ENCODE results near the gene CFL2. TPM values are rescaled to one million over a fixed set of nuclear protein-coding genes. Genes with fewer than 3 reads are reported as not detected.

CFL2 gene
- total RNA-seq, 1 donor from 2014 or later = 64.3 TPM

GRCh38 chr14:34676516-34677211 lies 37.7 kb downstream of the CFL2 start:
- no peak for DNase-seq (ENCODE audit: low spot score)

DNA sequence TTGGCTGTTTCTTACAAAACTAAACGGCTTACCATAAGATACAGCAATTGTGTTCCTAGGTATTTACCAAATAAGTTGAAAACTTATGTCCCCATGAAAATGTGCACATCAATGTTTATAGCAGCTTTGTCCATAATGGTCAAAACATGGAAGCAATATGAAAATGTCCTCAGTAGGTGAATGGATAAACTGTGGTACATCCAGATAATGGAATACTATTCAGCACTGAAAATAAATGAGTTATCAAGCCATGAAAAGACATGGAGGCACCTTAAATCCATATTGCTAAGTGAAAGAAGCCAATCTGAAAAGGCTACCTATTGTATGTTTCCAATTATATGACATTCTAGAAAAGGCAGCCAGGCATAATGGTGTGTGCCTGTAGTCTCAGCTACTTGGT lies 40.7 kb downstream of the CFL2 start:
- no peak for DNase-seq (ENCODE audit: low spot score)

- no peak for DNase-seq (ENCODE audit: low spot score)
Observed at GRCh38 chr14:34671716-34672115, 42.7 kb downstream of the CFL2 start.

DNA sequence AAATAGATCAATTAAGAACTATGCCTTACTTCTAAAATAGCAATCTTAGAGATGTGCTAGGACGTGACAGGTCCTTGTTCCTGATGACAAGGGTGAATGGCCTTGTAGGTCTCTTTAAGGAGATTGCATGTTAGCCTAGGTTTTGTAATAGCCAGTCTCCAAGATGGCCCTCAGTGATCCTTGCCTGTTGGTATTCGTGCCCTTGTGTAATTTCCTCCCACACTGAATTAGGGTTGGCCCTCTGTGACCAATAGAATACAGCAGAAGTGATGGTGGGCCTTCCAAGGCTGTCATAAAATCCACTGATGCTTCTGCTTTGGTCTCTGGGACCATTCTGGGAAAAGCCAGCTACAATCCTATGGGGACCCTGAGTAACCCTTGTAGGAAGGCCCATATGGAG lies 46.3 kb downstream of the CFL2 start:
- no peak for DNase-seq (ENCODE audit: low spot score)

DNA sequence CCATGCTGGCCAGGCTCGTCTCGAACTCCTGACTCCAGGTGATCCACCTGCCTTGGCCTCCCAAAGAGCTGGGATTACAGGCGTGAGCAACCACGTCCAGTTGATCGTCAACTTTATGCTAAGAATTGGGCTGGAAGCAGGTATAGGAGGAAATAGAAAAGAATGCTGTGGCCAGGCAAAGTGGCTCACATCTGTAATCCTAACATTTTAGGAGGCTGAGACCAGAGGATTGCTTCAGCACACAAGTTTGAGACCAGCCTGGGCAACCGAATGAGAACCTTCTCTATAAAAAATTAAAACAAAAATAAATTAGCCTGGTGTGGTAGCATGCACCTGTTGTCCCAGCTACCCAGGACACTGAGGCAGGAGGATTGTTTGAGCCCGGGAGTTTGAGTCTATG lies 47.4 kb downstream of the CFL2 start:
- no peak for DNase-seq (ENCODE audit: low spot score)

DNA sequence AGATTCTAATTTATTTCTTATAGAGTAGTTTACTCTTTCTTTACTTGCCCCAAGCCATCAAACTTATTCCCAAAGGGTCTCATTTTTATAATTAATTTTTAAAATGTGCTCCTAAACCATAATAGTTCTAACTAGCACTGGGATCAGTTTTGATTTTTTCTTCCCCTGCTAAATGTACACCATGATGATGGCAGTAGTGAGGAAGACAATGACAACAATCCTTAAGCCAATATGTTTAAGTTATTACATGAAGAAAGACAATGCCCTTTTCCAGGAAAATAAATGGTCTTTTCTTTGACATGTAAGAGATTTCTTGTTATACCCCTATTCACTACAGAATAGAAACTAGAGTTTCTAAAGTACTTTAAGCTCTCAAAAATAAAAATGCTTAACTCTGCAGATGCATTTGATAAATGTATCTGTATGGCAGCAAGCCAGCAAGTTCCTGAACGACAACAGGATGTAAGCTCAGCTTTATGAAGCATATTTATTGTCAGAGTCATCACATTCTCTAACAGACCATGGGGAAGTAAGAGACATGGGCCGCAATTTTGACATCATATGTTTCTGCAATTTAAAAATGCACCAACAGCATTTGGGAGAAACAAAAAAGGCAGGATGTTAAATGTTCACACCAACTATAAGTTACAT lies 48.5 kb downstream of the CFL2 start:
- peak; percentile 43 for DNase-seq (ENCODE audit: low spot score)

DNA sequence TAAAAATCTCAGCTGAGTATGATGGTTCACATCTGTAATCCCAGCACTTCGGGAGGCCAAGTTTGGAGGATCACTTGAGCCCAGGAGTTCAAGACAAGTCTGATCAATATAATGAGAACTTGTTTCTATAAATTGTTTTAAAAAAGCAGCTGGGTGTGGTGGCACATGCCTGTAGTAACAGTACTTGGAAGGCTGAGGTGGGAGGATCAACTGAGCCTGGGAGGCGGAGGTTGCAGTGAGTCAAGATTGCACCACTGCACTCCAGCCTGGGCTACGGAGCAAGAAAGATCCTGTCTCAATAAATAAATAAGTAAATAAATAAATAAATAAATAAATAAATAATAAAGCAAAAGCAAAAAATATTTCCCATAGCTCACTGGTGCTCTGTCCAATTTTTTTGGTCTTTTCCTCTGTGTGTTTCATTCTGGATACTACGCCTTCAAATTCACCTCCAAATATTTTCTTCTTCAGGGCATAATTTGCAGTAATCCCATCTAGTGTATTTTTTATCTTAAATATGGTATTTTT lies 51.8 kb downstream of the CFL2 start:
- DNase-seq (ENCODE audit: low spot score) = no peak

DNA sequence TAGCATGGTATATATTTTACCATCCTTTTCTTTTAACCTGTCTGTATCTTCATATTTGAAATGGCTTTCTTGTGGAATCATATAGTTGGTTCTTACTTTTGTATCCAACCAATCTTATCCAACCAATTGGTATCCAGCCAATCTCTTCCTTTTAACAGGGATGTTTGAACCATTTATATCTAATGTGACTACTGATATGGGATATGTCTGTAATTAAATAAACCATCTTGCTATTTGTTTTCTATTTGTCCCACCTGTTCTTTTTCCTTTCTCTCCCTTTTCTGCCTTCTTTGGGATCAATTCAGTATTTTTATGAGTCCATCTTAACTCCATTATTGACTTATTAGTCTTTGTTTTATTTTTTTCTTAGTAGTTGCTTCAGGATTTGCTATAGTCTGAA lies 53.6 kb downstream of the CFL2 start:
- DNase-seq (ENCODE audit: low spot score) = no peak

Other genes starting within 250 kb of the CFL2 start
- gene EAPP, start 174.9 kb downstream of the CFL2 start, total RNA-seq = 31.3 TPM
- gene SNX6, start 84.4 kb downstream of the CFL2 start, total RNA-seq = 66.7 TPM
- gene BAZ1A, start 160.8 kb upstream of the CFL2 start, total RNA-seq = 22.0 TPM